DMS153 (cell line): ENCODE results near the gene GMEB1.
A peak's percentile ranks its signal among the peaks of the same experiment; 100 is the strongest.
"Not testable (repeated sequence)": the region's sequence is repeated elsewhere in the genome, so short reads cannot be mapped to it uniquely, and the experiment has no call there.

Experiments
- DNase-seq: peaks from one replicate; lab custom pipeline; 2025; lab: John Stamatoyannopoulos, UW

Gene GMEB1

DNA sequence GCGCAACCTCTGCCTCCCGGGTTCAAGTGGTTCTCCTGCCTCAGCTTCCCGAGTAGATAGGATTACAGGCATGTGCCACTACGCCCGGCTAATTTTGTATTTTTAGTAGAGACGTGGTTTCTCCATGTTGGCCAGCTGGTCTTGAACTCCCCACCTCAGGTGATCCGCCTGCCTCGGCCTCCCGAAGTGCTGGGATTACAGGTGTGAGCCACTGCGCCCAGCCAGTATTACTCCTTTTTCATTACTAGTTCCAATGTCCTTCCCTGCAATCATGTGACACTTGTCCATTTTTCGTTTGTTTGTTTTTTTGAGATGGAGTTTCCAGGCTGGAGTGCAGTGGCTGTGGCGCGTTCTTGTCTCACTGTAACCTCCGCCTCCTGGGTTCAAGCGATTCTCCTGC is 4.4 kb downstream of the GMEB1 start:
- not testable (repeated sequence) for DNase-seq

GRCh38 chr1:28675924-28676257 is 7.3 kb downstream of the GMEB1 start:
- no peak for DNase-seq

- no peak for DNase-seq
Measured at GRCh38 chr1:28680151-28680550, 11.6 kb downstream of the GMEB1 start.

- DNase-seq: no peak
Measured at GRCh38 chr1:28682840-28683239, 14.3 kb downstream of the GMEB1 start.

GRCh38 chr1:28684937-28685336 is 16.4 kb downstream of the GMEB1 start:
- no peak for DNase-seq

- not testable (repeated sequence) for DNase-seq
Measured at GRCh38 chr1:28691627-28692026, 23.0 kb downstream of the GMEB1 start.

DNA sequence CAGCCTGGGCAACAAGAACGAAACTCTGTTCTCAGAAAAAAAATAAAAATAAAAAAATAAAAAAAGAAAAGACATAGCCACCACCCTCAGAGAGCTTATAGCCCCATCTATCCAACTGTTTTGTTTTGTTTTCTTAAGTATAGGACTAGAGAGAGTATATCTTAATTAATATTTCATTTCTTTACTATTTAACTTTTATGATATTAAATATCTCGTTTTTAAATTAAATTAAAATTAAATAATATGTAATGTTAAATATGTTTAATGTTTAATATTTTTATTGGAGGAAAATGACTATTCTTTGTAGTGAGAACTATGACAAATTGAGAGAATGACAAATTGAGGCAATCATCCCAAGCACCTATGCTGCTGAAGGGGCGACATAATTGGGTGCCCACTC is 35.0 kb downstream of the GMEB1 start:
- no peak for DNase-seq

DNA sequence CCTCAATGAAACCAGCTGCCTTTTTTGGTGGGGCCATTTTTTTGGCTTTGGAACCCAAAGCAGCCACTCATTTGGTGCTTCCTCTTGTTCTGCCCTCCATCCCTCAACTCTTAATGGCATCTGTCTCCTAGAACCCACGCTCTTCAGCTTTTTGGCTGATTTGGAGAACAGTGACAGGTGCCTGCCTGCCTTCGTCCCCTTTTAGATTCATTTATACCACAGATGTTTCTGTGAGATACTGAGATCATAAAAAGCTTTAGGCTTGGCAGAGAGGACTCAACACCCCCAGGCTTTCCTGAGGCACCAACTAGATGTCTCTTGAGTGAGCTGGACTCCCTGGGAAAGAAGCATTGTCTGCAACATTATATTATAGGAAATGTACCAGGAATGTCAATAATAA is 47.8 kb downstream of the GMEB1 start:
- no peak for DNase-seq

DNA sequence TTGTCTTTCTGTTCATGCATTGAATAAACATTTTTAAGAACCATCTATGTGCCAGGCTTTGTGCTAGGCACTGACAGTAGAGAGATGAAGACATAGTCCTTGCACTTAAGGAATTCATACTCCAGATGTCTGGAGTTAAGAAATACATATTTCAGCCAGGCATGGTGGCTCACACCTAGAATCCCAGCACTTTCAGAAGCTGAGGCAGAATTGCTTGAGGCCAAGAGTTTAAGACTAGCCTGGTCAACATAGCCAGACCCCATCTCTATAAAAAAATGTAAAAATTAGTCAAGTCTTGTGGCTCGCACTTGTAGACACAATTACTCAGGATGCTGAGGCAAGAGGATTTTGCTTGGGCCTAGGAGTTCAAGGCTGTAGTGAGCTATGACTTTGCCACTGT is 49.6 kb downstream of the GMEB1 start:
- no peak for DNase-seq

DNA sequence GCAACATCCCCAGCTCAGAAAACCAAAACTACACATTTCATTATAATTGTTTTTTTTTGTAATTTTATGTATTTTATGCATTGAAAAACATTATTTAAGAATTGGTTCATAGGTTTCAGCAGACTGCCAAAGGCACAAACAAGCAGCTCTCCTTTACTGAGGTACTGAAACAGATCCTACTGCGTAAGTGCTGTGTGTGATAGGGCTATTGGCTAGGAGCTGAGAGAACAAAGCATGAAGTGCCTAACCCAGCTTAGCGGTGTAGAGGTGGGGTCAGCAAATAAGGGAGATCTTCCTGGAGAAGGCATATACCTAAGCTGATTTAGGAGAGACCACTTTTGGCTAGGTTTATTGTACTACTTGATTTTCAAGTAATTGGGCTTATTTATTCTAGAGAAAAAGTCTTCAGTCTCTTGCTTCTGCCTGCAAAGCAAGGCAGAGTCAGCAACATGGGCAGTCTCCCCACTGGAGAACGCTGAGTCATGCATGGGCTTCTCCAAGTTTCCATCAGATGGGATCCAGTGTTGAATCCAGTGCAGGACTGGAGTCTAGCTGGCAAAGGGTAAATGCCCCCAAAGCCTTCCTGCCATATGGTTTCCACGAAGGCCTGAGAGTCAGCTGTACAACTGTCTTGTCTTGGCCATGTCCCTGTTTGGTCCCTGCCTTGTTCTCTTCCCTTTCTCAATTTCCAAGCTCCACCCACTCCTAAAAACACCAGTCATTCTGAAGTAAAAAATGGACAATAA is 50.2 kb downstream of the GMEB1 start:
- DNase-seq: peak; percentile 11

DNA sequence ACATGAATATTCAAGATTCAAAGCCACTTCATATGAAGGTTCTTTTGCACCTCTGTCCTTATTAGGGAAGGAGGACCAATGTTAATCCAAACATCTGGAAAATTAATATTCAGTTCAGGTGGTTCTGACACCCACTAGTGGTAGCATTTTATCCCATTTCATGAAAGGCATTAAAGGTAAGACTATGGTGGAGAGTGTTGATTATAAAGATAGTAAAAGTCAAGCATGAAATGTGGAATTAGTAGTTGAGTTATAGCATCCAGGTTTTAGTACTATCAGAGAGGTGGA is 50.7 kb downstream of the GMEB1 start:
- DNase-seq: no peak

DNA sequence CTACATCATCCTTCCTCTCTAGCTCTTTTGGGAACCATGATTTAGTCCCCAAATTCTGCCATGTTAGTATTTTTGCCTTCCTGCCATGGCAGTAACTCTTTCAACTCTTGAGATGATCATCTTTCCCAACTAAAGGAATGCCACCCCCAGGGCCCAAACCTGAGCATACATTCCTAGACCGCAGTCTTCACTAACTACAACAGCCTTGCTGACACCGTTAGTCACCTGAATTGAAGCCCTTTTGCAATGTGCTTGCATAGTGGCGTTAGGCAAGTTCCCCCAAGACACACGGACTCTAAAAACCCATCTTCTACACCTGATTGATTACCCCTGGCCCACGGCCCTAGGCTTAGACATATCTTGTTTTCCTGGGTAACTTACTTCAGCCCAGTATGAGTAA is 51.8 kb downstream of the GMEB1 start:
- DNase-seq: no peak

DNA sequence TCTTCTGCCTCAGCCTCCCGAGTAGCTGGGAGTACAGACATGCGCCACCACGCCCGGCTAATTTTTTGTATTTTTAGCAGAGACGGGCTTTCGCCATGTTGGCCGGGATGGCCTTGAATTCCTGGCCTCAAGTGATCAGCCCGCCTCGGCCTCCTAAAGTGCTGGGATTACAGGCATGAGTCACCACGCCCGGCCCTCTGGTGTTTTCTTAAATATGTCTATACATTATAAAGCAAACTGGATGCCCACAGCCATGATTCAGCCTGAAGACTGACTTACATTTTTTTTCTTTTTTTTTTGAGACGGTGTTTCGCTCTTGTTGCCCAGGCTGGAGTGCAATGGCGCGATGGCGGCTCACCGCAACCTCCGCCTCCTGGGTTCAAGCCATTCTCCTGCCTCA is 53.3 kb downstream of the GMEB1 start:
- not testable (repeated sequence) for DNase-seq

DNA sequence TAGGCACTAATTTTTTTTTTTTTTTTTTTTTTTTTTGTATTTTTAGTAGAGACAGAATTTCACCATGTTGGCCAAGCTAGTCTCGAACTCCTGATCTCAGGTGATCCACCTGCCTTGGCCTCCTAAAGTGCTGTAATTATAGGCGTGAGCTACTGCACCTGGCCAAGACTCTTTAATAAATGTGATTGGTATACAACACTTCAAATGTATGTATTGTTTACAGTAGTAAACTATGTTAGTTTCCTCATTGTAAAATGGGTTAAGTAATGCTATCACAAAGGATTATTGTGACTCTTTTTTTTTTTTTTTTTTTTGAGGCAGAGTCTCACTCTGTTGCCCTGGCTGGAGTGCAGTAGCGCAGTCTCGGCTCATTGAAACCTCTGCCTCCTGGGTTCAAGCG is 56.8 kb downstream of the GMEB1 start:
- not testable (repeated sequence) for DNase-seq

- DNase-seq: no peak
Measured at GRCh38 chr1:28735961-28736449, 67.4 kb downstream of the GMEB1 start.

DNA sequence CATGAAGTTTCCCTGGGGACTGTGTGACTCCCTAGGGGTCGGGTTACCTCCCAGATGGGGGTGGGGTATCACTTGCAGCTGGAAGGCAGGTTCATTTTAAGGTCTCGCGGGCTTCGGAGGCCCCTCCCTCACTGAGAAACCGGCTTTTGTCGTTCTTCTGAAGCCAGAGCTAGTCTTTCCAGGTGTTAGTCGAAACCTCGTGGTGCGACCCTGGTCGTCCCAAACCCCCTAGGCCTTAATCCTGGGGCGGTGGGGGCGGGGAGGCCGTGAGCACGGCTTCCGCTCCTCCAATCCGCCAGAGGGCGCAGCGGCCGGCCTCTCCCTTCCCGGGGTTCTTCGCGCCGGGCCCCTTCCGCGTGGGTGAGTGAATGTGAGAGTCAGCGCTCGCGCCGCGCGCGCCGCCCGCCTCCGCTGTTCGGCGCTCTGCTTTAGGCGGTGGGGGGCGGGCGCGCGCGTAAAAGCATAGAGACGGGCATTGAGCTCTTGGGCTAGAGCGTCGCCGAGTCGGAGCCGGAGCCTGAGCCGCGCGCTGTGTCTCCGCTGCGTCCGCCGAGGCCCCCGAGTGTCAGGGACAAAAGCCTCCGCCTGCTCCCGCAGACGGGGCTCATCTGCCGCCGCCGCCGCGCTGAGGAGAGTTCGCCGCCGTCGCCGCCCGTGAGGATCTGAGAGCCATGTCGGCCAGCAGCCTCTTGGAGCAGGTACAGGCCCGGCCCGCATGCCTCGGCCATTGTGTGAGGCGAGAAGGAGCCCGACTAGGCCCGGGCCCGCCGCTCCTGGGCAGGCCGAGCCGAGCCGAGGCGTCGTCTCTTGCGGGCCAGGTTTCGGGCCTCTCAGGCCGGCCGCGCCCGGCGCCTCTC is 68.1 kb downstream of the GMEB1 start, which contains the start of gene YTHDF2:
YTHDF2 (plus strand) TSS at position 491 of the 857 bp plus-strand sequence; CDS start at position 672, 181 bp downstream.
- DNase-seq: peak; percentile 99

DNA sequence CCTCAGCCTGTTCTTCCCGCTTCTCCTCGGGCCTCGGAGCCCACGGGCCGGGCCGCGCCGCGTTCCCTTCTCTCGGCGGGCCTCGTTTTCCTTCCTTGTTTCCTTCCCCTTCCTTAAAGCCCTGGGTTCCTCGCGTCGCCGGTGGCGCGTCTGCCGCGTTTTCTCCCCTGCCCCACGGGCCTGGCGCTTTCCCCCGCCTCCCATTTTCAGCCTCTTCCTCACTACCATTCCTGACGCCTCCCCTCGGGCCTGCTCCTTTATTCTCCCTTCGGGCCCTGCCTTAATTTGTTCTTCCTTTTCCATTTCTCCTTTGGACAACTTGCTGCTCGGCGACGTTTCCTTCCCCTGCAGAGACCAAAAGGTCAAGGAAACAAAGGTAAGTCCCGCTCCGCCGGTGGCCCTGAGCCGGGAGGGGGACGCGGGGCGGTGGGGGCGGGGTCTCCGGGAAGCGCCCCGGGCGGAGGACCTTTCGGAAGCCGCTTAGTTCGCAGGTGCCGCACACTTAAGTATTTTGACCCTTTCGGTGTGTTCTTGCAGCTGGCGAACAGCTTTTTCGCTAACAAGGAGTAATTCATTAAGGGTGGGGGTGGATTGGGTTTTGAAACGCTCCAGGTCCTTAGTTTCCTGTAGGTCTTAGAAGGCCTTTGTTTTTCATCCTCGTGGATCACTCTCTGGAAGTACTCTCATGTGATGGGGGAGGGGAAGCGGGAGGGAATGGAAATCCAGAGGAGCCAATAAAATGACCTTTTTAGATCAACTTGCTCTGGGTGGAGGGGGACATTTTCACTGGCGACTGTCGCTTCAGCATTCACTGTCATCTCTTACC is 68.9 kb downstream of the GMEB1 start:
- peak; percentile 73 for DNase-seq

DNA sequence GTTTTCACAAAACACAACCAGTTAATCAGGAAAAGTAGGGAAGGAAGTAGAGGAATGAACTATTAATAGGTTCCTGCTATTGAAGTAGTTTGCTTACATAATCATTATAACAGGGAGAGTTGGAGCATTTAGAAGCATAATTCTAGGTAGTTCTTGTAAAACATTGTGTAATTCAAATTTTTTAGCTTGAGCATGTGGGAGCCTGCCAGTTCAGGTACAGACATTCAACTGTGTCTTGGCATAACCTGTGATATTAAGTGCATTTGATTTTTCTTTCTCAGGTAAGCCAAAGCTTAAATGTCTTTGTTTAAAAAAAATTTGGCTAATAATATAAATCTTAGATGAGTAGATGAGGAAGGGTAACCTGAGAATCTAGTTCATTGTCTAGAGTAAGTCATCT is 71.5 kb downstream of the GMEB1 start:
- no peak for DNase-seq

DNA sequence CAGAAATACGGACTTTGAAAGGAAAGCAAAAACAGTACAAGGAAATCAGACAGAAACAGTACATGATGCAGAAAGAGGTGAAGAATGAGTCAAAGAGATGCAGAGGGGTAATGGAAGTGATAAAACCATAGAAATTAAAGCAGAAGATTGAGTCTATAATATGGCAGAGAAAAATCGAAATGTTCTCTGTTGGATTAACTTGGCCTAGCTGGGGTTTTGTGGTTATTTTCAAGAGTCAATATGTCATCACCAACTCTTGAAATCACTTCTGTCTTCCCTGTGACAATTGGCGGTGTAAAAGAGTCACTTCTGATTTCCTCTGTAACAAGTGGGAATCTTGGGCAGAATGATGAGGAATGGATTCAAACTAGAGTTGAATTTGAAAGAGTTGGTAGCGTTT is 75.6 kb downstream of the GMEB1 start:
- no peak for DNase-seq

- DNase-seq: no peak
Measured at GRCh38 chr1:28745653-28746173, 77.1 kb downstream of the GMEB1 start.

GRCh38 chr1:28750330-28750729 is 81.7 kb downstream of the GMEB1 start:
- no peak for DNase-seq

DNA sequence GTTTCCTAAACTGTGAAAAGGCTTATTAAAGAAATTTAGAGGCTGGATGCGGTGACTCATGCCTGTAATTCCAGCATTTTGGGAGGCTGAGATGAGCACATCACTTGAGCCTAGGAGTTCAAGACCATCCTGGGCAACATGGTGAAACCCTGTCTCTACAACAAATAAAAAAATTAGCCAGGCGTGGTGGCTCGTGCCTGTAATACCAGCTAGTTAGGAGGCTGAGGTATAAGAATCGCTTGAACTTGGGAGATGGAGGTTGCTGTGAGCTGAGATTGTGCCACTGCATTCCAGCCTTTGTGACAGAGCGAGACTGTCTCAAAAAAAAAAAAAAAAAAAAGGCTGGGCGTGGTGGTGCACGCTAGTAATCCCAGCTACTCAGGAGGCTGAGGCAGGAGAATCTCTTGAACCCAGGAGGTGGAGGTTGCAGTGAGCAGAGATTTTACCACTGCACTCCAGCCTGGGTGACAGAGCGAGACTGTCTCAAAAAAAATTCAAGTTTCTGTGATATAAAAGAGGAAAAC is 82.2 kb downstream of the GMEB1 start:
- DNase-seq: not testable (repeated sequence)
